ENCODE results near the gene ST7.

The ST7 gene

GRCh38 chr7:117145333-117145732, 192.0 kb downstream of the ST7 start:
- Mint-ChIP-seq H3K4me1 (no peaks in the 10 kb centered on the region), H3K27me3 (no peaks in the 10 kb centered on the region), H3K27ac (ENCODE audit: low read depth) (no peak overlapping the region), H3K36me3 (ENCODE audit: insufficient read depth) (peaks cover 1% of the 10 kb centered on the region), H3K9me3 (no peaks in the 10 kb centered on the region), H3K4me3 (no peak overlapping the region)
- DNase-seq (ENCODE audit: low spot score in 2 of 2), result no peak
- ATAC-seq (replicated peaks; ENCODE audit: extremely low read depth, poor library complexity, severe bottlenecking), result no peak

GRCh38 chr7:117146059-117146458, 192.8 kb downstream of the ST7 start:
- no peaks in the 10 kb centered on the region for H3K9me3 Mint-ChIP-seq

GRCh38 chr7:117146511-117146910, 193.2 kb downstream of the ST7 start:
- no peak overlapping the region for H3K27ac Mint-ChIP-seq (ENCODE audit: low read depth)
- H3K27me3 Mint-ChIP-seq, result no peaks in the 10 kb centered on the region
- H3K36me3 Mint-ChIP-seq (ENCODE audit: insufficient read depth), result peaks cover 1% of the 10 kb centered on the region

More at GRCh38 chr7:117146059-117146458, 192.8 kb downstream of the ST7 start:
- peaks cover 1% of the 10 kb centered on the region for H3K36me3 Mint-ChIP-seq (ENCODE audit: insufficient read depth)
- H3K27me3 Mint-ChIP-seq, result no peaks in the 10 kb centered on the region
- no peak overlapping the region for H3K4me3 Mint-ChIP-seq
- no peak for DNase-seq (ENCODE audit: low spot score in 2 of 2)
- ATAC-seq (replicated peaks; ENCODE audit: extremely low read depth, poor library complexity, severe bottlenecking), result no peak
- no peak overlapping the region for H3K27ac Mint-ChIP-seq (ENCODE audit: low read depth)
- no peaks in the 10 kb centered on the region for H3K4me1 Mint-ChIP-seq

DNA sequence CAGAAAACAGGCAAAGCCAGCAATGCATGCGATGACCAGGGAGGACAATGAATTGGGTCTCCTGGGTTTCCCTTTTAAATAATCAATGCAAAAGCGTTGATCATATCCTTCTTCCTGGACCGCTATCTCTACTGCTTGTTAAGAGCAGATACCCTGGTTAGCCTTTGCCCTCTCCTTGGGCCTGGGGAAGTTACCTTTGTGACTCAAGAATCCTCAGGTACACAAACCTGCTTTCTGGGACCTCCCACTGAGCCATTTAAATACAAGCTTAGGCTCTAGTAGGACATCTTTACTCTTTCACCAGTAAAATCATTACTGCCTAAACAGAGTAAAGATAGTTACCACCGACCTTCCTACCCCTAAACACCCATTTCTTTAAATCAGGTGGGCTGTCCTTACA, 195.7 kb downstream of the ST7 start:
- Mint-ChIP-seq H3K4me1 (no peaks in the 10 kb centered on the region), H3K4me3 (no peak overlapping the region), H3K36me3 (ENCODE audit: insufficient read depth) (no peaks in the 10 kb centered on the region), H3K27ac (ENCODE audit: low read depth) (no peak overlapping the region), H3K27me3 (no peaks in the 10 kb centered on the region), H3K9me3 (no peaks in the 10 kb centered on the region)
- no peak for DNase-seq (ENCODE audit: low spot score in 2 of 2)
- ATAC-seq (replicated peaks; ENCODE audit: extremely low read depth, poor library complexity, severe bottlenecking), result no peak

More at GRCh38 chr7:117146511-117146910, 193.2 kb downstream of the ST7 start:
- ATAC-seq (replicated peaks; ENCODE audit: extremely low read depth, poor library complexity, severe bottlenecking) (no peak), DNase-seq (ENCODE audit: low spot score in 2 of 2) (no peak)
- no peaks in the 10 kb centered on the region for H3K9me3 Mint-ChIP-seq
- no peak overlapping the region for H3K4me3 Mint-ChIP-seq
- no peaks in the 10 kb centered on the region for H3K4me1 Mint-ChIP-seq

GRCh38 chr7:117149692-117150091, 196.4 kb downstream of the ST7 start:
- H3K27me3 Mint-ChIP-seq, result no peaks in the 10 kb centered on the region
- no peak for DNase-seq (ENCODE audit: low spot score in 2 of 2)
- H3K36me3 Mint-ChIP-seq (ENCODE audit: insufficient read depth), result no peaks in the 10 kb centered on the region
- H3K27ac Mint-ChIP-seq (ENCODE audit: low read depth), result no peak overlapping the region
- no peak overlapping the region for H3K4me3 Mint-ChIP-seq
- no peak for ATAC-seq (replicated peaks; ENCODE audit: extremely low read depth, poor library complexity, severe bottlenecking)
- H3K9me3 Mint-ChIP-seq, result no peaks in the 10 kb centered on the region
- H3K4me1 Mint-ChIP-seq, result no peaks in the 10 kb centered on the region

GRCh38 chr7:117152213-117153007, 199.1 kb downstream of the ST7 start:
- H3K36me3 Mint-ChIP-seq (ENCODE audit: insufficient read depth), result no peaks in the 10 kb centered on the region
- DNase-seq (ENCODE audit: low spot score in 2 of 2), result no peak
- ATAC-seq (replicated peaks; ENCODE audit: extremely low read depth, poor library complexity, severe bottlenecking), result no peak
- no peaks in the 10 kb centered on the region for H3K9me3 Mint-ChIP-seq
- no peak overlapping the region for H3K4me3 Mint-ChIP-seq
- H3K4me1 Mint-ChIP-seq, result no peaks in the 10 kb centered on the region
- no peaks in the 10 kb centered on the region for H3K27me3 Mint-ChIP-seq
- no peak overlapping the region for H3K27ac Mint-ChIP-seq (ENCODE audit: low read depth)

GRCh38 chr7:117153016-117153545, 199.8 kb downstream of the ST7 start:
- H3K27ac Mint-ChIP-seq (ENCODE audit: low read depth), result no peak overlapping the region
- H3K4me3 Mint-ChIP-seq, result no peak overlapping the region
- H3K36me3 Mint-ChIP-seq (ENCODE audit: insufficient read depth), result no peaks in the 10 kb centered on the region
- H3K9me3 Mint-ChIP-seq, result no peaks in the 10 kb centered on the region
- H3K4me1 Mint-ChIP-seq, result no peaks in the 10 kb centered on the region
- H3K27me3 Mint-ChIP-seq, result no peaks in the 10 kb centered on the region
- ATAC-seq (replicated peaks; ENCODE audit: extremely low read depth, poor library complexity, severe bottlenecking), result no peak
- DNase-seq (ENCODE audit: low spot score in 2 of 2), result no peak

DNA sequence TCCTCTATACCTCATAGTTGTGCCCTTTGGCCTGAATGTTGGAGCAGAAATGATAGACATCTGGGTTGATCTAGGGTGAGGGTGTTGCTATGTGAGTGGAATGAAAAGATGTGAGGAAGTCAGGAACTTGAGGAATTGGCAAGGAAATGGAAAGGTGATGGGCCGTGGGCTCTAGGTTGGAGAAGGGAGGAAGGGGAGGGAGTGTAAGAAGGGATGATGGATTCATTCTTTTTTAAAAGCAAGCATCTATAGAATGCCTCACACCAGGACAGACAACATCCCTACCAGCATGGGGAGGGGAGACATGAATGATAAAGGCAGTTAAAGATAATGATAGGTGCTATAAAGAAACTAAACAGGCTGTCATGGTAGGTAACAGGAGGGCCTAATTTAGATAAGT, 201.4 kb downstream of the ST7 start:
- ATAC-seq (replicated peaks; ENCODE audit: extremely low read depth, poor library complexity, severe bottlenecking) (no peak), DNase-seq (ENCODE audit: low spot score in 2 of 2) (no peak)
- Mint-ChIP-seq H3K27me3 (no peaks in the 10 kb centered on the region), H3K9me3 (no peaks in the 10 kb centered on the region), H3K36me3 (ENCODE audit: insufficient read depth) (peaks cover 2% of the 10 kb centered on the region), H3K4me3 (no peak overlapping the region), H3K27ac (ENCODE audit: low read depth) (no peak overlapping the region), H3K4me1 (no peaks in the 10 kb centered on the region)

- Mint-ChIP-seq H3K9me3 (no peaks in the 10 kb centered on the region), H3K27me3 (no peaks in the 10 kb centered on the region), H3K4me1 (no peaks in the 10 kb centered on the region), H3K36me3 (ENCODE audit: insufficient read depth) (peaks cover 2% of the 10 kb centered on the region), H3K4me3 (no peak overlapping the region), H3K27ac (ENCODE audit: low read depth) (no peak overlapping the region)
- ATAC-seq (replicated peaks; ENCODE audit: extremely low read depth, poor library complexity, severe bottlenecking) (no peak), DNase-seq (ENCODE audit: low spot score in 2 of 2) (no peak)
These were observed 202.4 kb downstream of the ST7 start for GRCh38 chr7:117155694-117156093.

DNA sequence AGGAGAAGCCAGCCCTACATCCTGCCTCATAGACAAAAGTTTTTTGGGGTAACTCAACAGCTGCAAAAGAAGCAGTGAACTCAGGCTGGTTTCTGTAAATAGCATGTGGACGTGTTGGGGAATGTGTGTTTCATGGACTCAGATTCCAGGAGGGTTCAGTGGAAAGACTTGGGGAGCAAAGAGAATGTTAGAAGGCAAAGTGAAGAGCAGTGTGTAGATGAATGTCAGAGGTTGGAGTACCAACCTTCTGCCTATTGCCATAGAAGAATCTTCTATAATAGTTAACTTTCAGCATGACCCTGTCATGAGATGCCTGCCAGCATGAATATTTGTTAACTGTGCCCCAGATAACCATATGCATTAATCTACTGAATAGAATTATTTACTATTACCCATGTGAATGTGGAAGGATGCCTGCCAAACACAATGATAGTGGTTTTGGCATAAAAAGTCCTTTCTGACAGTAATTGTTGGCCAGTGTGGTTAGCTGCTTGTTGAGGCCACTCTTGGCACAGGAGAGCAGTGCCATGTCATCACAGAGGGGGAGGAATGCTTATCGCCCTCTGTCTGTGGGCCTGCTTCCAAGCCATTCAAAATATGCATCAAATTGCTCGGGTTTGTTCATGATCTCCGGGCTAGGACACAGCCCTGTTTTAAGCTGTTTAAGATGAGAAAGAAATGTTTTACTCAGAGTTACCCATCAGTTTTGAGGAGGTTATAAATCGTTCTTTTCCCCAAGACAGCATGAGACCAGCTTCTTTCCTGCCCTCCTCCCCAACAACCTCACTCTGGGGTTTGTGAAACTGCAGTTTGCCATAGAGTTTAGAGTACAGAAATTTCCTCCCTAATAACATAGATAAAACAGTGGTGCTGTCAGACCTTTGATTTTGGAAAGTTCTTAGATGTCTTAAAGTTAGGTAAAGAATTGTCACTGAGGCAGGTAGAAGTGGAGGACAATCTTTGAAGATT, 204.2 kb downstream of the ST7 start:
- Mint-ChIP-seq H3K9me3 (no peaks in the 10 kb centered on the region), H3K27me3 (no peaks in the 10 kb centered on the region), H3K4me1 (no peaks in the 10 kb centered on the region), H3K4me3 (no peak overlapping the region), H3K36me3 (ENCODE audit: insufficient read depth) (peaks cover 3% of the 10 kb centered on the region), H3K27ac (ENCODE audit: low read depth) (no peak overlapping the region)
- no peak for DNase-seq (ENCODE audit: low spot score in 2 of 2)
- ATAC-seq (replicated peaks; ENCODE audit: extremely low read depth, poor library complexity, severe bottlenecking), result no peak

- Mint-ChIP-seq H3K4me1 (no peaks in the 10 kb centered on the region), H3K27ac (ENCODE audit: low read depth) (no peak overlapping the region), H3K9me3 (no peaks in the 10 kb centered on the region), H3K36me3 (ENCODE audit: insufficient read depth) (peaks cover 3% of the 10 kb centered on the region), H3K4me3 (no peak overlapping the region), H3K27me3 (no peaks in the 10 kb centered on the region)
- ATAC-seq (replicated peaks; ENCODE audit: extremely low read depth, poor library complexity, severe bottlenecking) (no peak), DNase-seq (ENCODE audit: low spot score in 2 of 2) (no peak)
These were observed 205.8 kb downstream of the ST7 start for GRCh38 chr7:117158941-117159697.

GRCh38 chr7:117163101-117163500, 209.8 kb downstream of the ST7 start:
- ATAC-seq (replicated peaks; ENCODE audit: extremely low read depth, poor library complexity, severe bottlenecking) (no peak), DNase-seq (ENCODE audit: low spot score in 2 of 2) (no peak)
- Mint-ChIP-seq H3K4me3 (no peak overlapping the region), H3K36me3 (ENCODE audit: insufficient read depth) (peaks cover 3% of the 10 kb centered on the region), H3K9me3 (no peaks in the 10 kb centered on the region), H3K27me3 (no peaks in the 10 kb centered on the region), H3K27ac (ENCODE audit: low read depth) (no peak overlapping the region), H3K4me1 (no peaks in the 10 kb centered on the region)

Measured in central memory CD8-positive, alpha-beta T cell (primary cell).